SK-N-SH (cell line): ENCODE data around the gene PSAT1. TPM values are rescaled to one million over a fixed set of nuclear protein-coding genes. Genes with fewer than 3 reads are reported as not detected.

Experiments
- CTCF ChIA-PET: fragments of 300-600, 350-600 bp; formaldehyde crosslinking; extraction: SDS; loops from one replicate; lab custom pipeline; 2021; lab: Yijun Ruan, JAX
- POLR2A ChIA-PET: fragments of 350-600 bp; sonication (Branson Sonifier 250); formaldehyde crosslinking; extraction: SDS; loops from one replicate; lab custom pipeline; 2020; ENCODE audit warnings: antibody characterized with exemption, inconsistent platforms; lab: Yijun Ruan, JAX
- DNase-seq: peaks from one replicate; pipeline ENCODE4 v3.0.0; 2012
- H2AFZ ChIP-seq: fragments of 200-600 bp; sonication (generic); 2 replicates; pipeline ENCODE4 v1.8.1; 2016; ENCODE audit warnings: antibody characterized with exemption, mild to moderate bottlenecking, low read depth
- H3F3A ChIP-seq: fragments of 200-600 bp; sonication (generic); replicated peaks from 2 replicates; pipeline ENCODE3; 2016; ENCODE audit warnings: antibody characterized with exemption, mild to moderate bottlenecking; ENCODE audit not compliant: insufficient read depth
- H3K27ac ChIP-seq, 2 experiments: fragments of 200-500 bp in 1 of 2; fragments of 200-600 bp in 1 of 2; sonication (Bioruptor generic) in 1 of 2; sonication (generic), shearing (Covaris generic) in 1 of 2; 2 replicates each; pipeline versions ENCODE4 v1.5.1 to v1.6.1; 2014 to 2016; ENCODE audit warnings: low read depth in 2 of 2, inconsistent platforms in 1 of 2, low read length in 1 of 2, mild to moderate bottlenecking in 1 of 2, mixed read lengths in 1 of 2
- H3K27me3 ChIP-seq: fragments of 200-600 bp; sonication (generic), shearing (Covaris generic); 2 replicates; pipeline ENCODE4 v1.6.1; 2016; ENCODE audit warnings: mixed run types; ENCODE audit not compliant: insufficient read depth
- H3K36me3 ChIP-seq, 2 experiments: fragments of 200-500 bp in 1 of 2; fragments of 200-600 bp in 1 of 2; sonication (Bioruptor generic) in 1 of 2; sonication (generic) in 1 of 2; replicated peaks in 1 of 2; 2 replicates each; pipeline versions ENCODE3 to v1.5.1; 2014 to 2016; ENCODE audit warnings: low read length in 1 of 2, mild to moderate bottlenecking in 1 of 2; ENCODE audit not compliant: insufficient read depth in 2 of 2, control insufficient read depth in 1 of 2
- H3K4me1 ChIP-seq, 2 experiments: fragments of 200-500 bp in 1 of 2; fragments of 200-600 bp in 1 of 2; sonication (Bioruptor generic) in 1 of 2; sonication (generic), shearing (Covaris generic) in 1 of 2; 2 replicates each; pipeline versions ENCODE4 v1.5.1 to v1.6.1; 2014 to 2016; ENCODE audit warnings: low read depth in 1 of 2, low read length in 1 of 2, mixed run types in 1 of 2; ENCODE audit not compliant: insufficient read depth in 2 of 2, control insufficient read depth in 1 of 2
- H3K4me2 ChIP-seq: fragments of 200-600 bp; sonication (generic), shearing (Covaris generic); 2 replicates; pipeline ENCODE4 v1.6.1; 2017; ENCODE audit warnings: mixed run types
- H3K4me3 ChIP-seq, 2 experiments: fragments of 200-500 bp in 1 of 2; fragments of 200-600 bp in 1 of 2; sonication (Bioruptor generic) in 1 of 2; sonication (generic), shearing (Covaris generic) in 1 of 2; 2 replicates each; pipeline versions ENCODE4 v1.5.1 to v1.8.1; 2014 to 2016; ENCODE audit warnings: low read depth in 2 of 2, inconsistent platforms in 1 of 2, low read length in 1 of 2, mild to moderate bottlenecking in 1 of 2, mixed read lengths in 1 of 2, moderate library complexity in 1 of 2
- H3K79me2 ChIP-seq: fragments of 200-600 bp; sonication (generic); 2 replicates; pipeline ENCODE4 v1.8.1; 2017; ENCODE audit warnings: mild to moderate bottlenecking; ENCODE audit not compliant: insufficient read depth
- H3K9ac ChIP-seq: fragments of 200-600 bp; sonication (generic); 2 replicates; pipeline ENCODE4 v1.6.1; 2017; ENCODE audit warnings: mixed run types
- H3K9me2 ChIP-seq: fragments of 200-600 bp; sonication (generic); 2 replicates; pipeline ENCODE4 v1.6.1; 2017; ENCODE audit warnings: mixed run types
- H3K9me3 ChIP-seq: fragments of 200-600 bp; sonication (generic); 2 replicates; pipeline ENCODE4 v1.6.1; 2017; ENCODE audit warnings: mixed run types, mild to moderate bottlenecking, moderate library complexity
- H4K20me1 ChIP-seq: fragments of 200-600 bp; sonication (generic); 2 replicates; pipeline ENCODE4 v1.6.1; 2017; ENCODE audit warnings: mild to moderate bottlenecking, mixed run types; ENCODE audit not compliant: insufficient read depth
- EZH2phosphoT487 ChIP-seq: fragments of 200-600 bp; sonication (generic); IDR thresholded peaks from 2 replicates; pipeline ENCODE4 v1.6.1; 2017; ENCODE audit warnings: low read depth, mixed run types, mild to moderate bottlenecking, antibody characterized with exemption, moderate library complexity, borderline replicate concordance
- JUND ChIP-seq: IDR thresholded peaks from 2 replicates; pipeline ENCODE4 v1.4.0; 2012
- MXI1 ChIP-seq: IDR thresholded peaks from 2 replicates; pipeline ENCODE4 v1.6.1; 2012; ENCODE audit warnings: mild to moderate bottlenecking, low read depth, low read length, improper control_type of control experiment
- POLR2AphosphoS5 ChIP-seq: IDR thresholded peaks from 2 replicates; pipeline ENCODE4 v1.6.1; 2012; ENCODE audit warnings: low read depth, low read length
- RAD21 ChIP-seq: IDR thresholded peaks from 2 replicates; pipeline ENCODE4 v1.6.1; 2012; ENCODE audit warnings: mild to moderate bottlenecking, low read length
- RFX5 ChIP-seq: IDR thresholded peaks from 2 replicates; pipeline ENCODE4 v1.6.1; 2012; ENCODE audit warnings: mild to moderate bottlenecking, improper control_type of control experiment, low read length
- RXRA ChIP-seq: IDR thresholded peaks from 2 replicates; pipeline ENCODE4 v1.4.0; 2012; ENCODE audit warnings: low read depth, mild to moderate bottlenecking, borderline replicate concordance
- SIN3A ChIP-seq: IDR thresholded peaks from 2 replicates; pipeline ENCODE4 v1.6.1; 2012; ENCODE audit warnings: low read depth, mild to moderate bottlenecking, low read length, moderate library complexity, borderline replicate concordance
- TAF1 ChIP-seq: IDR thresholded peaks from 2 replicates; pipeline ENCODE4 v1.6.1; 2012; ENCODE audit warnings: low read depth, mild to moderate bottlenecking, low read length, moderate library complexity, borderline replicate concordance
- TEAD4 ChIP-seq: IDR thresholded peaks from 2 replicates; pipeline ENCODE4 v1.4.0; 2012; ENCODE audit warnings: mild to moderate bottlenecking, borderline replicate concordance; ENCODE audit not compliant: insufficient read depth
- YY1 ChIP-seq: IDR thresholded peaks from 2 replicates; pipeline ENCODE4 v1.4.0; 2012; ENCODE audit warnings: low read depth, mild to moderate bottlenecking
- WGBS: methylation state at CpG from one replicate; pipeline ENCODE4 v1.1.6; 2017; ENCODE audit warnings: low lambda C conversion rate; 5-methylcytosine and 5-hydroxymethylcytosine counted together
- polyA plus RNA-seq, 3 experiments: library from polyadenylated mRNA; depleted of rRNA; stranded (reverse); fragments of >200 nt; gene quantifications; 2 replicates each; pipeline ENCODE4 v1.2.3, GENCODE V29; 2012
- TF ChIP-seq, protein P1 (sequence below): IDR thresholded peaks from 2 replicates; pipeline ENCODE4 v1.4.0; 2012; ENCODE audit warnings: low read depth
- TF ChIP-seq, protein P2 (sequence below): IDR thresholded peaks from 2 replicates; pipeline ENCODE4; 2012
- TF ChIP-seq, protein P3 (sequence below): IDR thresholded peaks from 2 replicates; pipeline ENCODE4 v1.4.0; 2012; ENCODE audit warnings: low read depth, borderline replicate concordance
- TF ChIP-seq, protein P4 (sequence below): IDR thresholded peaks from 2 replicates; pipeline ENCODE4 v1.6.1; 2012; ENCODE audit warnings: mild to moderate bottlenecking, low read depth, low read length, moderate library complexity
- TF ChIP-seq, protein P5 (sequence below): fragments of 150-350 bp; IDR thresholded peaks from 2 replicates; pipeline ENCODE4 v1.6.1; 2016; ENCODE audit warnings: mild to moderate bottlenecking, low read depth, low read length
- TF ChIP-seq, protein P6 (sequence below): fragments of 150-350 bp; IDR thresholded peaks from 2 replicates; pipeline ENCODE4 v1.6.1; 2017; ENCODE audit warnings: antibody characterized with exemption, low read length, low read depth, borderline replicate concordance

PSAT1 gene
- polyA plus RNA-seq, 1 of the 3 experiments (the other 2 are of a cell fraction), result 37.0 TPM

DNA sequence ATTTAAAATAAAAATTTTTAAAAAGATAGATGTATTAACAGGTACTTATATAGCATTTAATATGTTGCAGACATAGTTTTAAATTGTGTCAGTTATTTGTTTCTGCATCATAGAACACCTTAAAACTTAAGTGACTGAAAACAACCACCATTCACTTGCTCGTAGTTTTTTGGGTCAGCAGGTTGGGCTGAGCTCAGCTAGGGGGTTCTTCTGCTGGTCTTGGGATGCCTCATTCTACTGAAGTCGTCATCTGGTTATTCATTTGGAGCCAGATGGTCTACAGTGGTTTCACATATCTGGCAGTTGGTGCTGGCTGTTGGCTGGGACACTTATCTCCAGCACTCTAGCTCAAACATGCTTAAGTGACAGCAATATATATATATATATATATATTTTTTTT lies 29.6 kb downstream of the PSAT1 start:
- H3K4me3 ChIP-seq, result no peak overlapping the region; a peak in 1 of 4 replicates
- 96% methylated on average over 2 of the region's 2 CpGs for WGBS
- TF ChIP-seq RAD21 (no peak), SIN3A (no peak), TAF1 (no peak), MXI1 (no peak), RFX5 (no peak), EZH2phosphoT487 (no peak), TEAD4 (no peak), JUND (no peak), RXRA (no peak), YY1 (no peak), POLR2AphosphoS5 (no peak)
- TF ChIP-seq, protein P1, sequence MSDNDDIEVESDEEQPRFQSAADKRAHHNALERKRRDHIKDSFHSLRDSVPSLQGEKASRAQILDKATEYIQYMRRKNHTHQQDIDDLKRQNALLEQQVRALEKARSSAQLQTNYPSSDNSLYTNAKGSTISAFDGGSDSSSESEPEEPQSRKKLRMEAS, result no peak
- TF ChIP-seq, protein P2, sequence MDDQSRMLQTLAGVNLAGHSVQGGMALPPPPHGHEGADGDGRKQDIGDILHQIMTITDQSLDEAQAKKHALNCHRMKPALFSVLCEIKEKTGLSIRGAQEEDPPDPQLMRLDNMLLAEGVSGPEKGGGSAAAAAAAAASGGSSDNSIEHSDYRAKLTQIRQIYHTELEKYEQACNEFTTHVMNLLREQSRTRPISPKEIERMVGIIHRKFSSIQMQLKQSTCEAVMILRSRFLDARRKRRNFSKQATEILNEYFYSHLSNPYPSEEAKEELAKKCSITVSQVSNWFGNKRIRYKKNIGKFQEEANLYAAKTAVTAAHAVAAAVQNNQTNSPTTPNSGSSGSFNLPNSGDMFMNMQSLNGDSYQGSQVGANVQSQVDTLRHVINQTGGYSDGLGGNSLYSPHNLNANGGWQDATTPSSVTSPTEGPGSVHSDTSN, result no peak
- TF ChIP-seq, protein P3, sequence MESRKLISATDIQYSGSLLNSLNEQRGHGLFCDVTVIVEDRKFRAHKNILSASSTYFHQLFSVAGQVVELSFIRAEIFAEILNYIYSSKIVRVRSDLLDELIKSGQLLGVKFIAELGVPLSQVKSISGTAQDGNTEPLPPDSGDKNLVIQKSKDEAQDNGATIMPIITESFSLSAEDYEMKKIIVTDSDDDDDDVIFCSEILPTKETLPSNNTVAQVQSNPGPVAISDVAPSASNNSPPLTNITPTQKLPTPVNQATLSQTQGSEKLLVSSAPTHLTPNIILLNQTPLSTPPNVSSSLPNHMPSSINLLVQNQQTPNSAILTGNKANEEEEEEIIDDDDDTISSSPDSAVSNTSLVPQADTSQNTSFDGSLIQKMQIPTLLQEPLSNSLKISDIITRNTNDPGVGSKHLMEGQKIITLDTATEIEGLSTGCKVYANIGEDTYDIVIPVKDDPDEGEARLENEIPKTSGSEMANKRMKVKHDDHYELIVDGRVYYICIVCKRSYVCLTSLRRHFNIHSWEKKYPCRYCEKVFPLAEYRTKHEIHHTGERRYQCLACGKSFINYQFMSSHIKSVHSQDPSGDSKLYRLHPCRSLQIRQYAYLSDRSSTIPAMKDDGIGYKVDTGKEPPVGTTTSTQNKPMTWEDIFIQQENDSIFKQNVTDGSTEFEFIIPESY, result no peak
- TF ChIP-seq, protein P4, sequence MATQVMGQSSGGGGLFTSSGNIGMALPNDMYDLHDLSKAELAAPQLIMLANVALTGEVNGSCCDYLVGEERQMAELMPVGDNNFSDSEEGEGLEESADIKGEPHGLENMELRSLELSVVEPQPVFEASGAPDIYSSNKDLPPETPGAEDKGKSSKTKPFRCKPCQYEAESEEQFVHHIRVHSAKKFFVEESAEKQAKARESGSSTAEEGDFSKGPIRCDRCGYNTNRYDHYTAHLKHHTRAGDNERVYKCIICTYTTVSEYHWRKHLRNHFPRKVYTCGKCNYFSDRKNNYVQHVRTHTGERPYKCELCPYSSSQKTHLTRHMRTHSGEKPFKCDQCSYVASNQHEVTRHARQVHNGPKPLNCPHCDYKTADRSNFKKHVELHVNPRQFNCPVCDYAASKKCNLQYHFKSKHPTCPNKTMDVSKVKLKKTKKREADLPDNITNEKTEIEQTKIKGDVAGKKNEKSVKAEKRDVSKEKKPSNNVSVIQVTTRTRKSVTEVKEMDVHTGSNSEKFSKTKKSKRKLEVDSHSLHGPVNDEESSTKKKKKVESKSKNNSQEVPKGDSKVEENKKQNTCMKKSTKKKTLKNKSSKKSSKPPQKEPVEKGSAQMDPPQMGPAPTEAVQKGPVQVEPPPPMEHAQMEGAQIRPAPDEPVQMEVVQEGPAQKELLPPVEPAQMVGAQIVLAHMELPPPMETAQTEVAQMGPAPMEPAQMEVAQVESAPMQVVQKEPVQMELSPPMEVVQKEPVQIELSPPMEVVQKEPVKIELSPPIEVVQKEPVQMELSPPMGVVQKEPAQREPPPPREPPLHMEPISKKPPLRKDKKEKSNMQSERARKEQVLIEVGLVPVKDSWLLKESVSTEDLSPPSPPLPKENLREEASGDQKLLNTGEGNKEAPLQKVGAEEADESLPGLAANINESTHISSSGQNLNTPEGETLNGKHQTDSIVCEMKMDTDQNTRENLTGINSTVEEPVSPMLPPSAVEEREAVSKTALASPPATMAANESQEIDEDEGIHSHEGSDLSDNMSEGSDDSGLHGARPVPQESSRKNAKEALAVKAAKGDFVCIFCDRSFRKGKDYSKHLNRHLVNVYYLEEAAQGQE, result no peak
- TF ChIP-seq, protein P5, sequence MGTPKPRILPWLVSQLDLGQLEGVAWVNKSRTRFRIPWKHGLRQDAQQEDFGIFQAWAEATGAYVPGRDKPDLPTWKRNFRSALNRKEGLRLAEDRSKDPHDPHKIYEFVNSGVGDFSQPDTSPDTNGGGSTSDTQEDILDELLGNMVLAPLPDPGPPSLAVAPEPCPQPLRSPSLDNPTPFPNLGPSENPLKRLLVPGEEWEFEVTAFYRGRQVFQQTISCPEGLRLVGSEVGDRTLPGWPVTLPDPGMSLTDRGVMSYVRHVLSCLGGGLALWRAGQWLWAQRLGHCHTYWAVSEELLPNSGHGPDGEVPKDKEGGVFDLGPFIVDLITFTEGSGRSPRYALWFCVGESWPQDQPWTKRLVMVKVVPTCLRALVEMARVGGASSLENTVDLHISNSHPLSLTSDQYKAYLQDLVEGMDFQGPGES, result no peak
- TF ChIP-seq, protein P6, sequence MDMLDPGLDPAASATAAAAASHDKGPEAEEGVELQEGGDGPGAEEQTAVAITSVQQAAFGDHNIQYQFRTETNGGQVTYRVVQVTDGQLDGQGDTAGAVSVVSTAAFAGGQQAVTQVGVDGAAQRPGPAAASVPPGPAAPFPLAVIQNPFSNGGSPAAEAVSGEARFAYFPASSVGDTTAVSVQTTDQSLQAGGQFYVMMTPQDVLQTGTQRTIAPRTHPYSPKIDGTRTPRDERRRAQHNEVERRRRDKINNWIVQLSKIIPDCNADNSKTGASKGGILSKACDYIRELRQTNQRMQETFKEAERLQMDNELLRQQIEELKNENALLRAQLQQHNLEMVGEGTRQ, result no peak
- no peak overlapping the region for H2AFZ ChIP-seq
- H3K9ac ChIP-seq, result no peak overlapping the region
- H3F3A ChIP-seq, result no peaks in the 10 kb centered on the region
- H3K36me3 ChIP-seq, result peaks cover 12 to 32% of the 10 kb centered on the region in 2 experiments
- no peaks in the 10 kb centered on the region for H3K9me2 ChIP-seq
- H3K4me2 ChIP-seq, result no peak overlapping the region
- H3K79me2 ChIP-seq, result no peaks in the 10 kb centered on the region
- no peaks in the 10 kb centered on the region for H4K20me1 ChIP-seq
- peaks cover 0 to 30% of the 10 kb centered on the region in 2 experiments; a peak in 2 of 4 replicates for H3K4me1 ChIP-seq
- H3K27me3 ChIP-seq, result no peaks in the 10 kb centered on the region
- DNase-seq, result no peak
- CTCF ChIA-PET, result no interaction called here
- POLR2A ChIA-PET, result interaction anchor here (2.7 kb wide), 1 partner anchor 29 kb away, joined by 23 read pairs; the partner anchor contains the start of gene PSAT1
- H3K9me3 ChIP-seq, result no peaks in the 10 kb centered on the region
- H3K27ac ChIP-seq, result peak overlapping the region in 1 of 2 experiments; percentile 99; a peak in 2 of 4 replicates
